GM12892 (cell line): ENCODE data around the gene NFIC.

Source experiments
- POLR2A ChIP-seq: IDR thresholded peaks from 2 replicates; pipeline ENCODE4 v1.6.1; 2011; ENCODE audit warnings: low read depth, low read length, control low read depth
- POLR2AphosphoS5 ChIP-seq: IDR thresholded peaks from 2 replicates; pipeline ENCODE4 v1.6.1; 2011; ENCODE audit warnings: low read depth, low read length, control low read depth
- TAF1 ChIP-seq: IDR thresholded peaks from 2 replicates; pipeline ENCODE4 v1.6.1; 2011; ENCODE audit warnings: low read depth, mild to moderate bottlenecking, control low read depth, low read length, borderline replicate concordance

- TF ChIP-seq POLR2A (no peak), POLR2AphosphoS5 (no peak), TAF1 (no peak)
Measured at GRCh38 chr19:3320354-3320670, 46.1 kb upstream of the NFIC start.
